CD4-positive, alpha-beta T cell treated with Interferon alpha-2 for 1 hour (primary cell): ENCODE results near the gene NF1.
"Not testable (repeated sequence)": the region's sequence is repeated elsewhere in the genome, so short reads cannot be mapped to it uniquely, and the experiment has no call there.

Source experiments
- DNase-seq, 2 donors: peaks; one replicate each; pipeline ENCODE4 v3.0.0-alpha.2; 2020 to 2022

NF1 gene

GRCh38 chr17:31211352-31212012, 116.7 kb downstream of the NF1 start:
- no peak for DNase-seq

- peak in 1 of 2 donors; percentile 55 for DNase-seq
Observed at GRCh38 chr17:31216031-31216751, 121.4 kb downstream of the NF1 start.

DNA sequence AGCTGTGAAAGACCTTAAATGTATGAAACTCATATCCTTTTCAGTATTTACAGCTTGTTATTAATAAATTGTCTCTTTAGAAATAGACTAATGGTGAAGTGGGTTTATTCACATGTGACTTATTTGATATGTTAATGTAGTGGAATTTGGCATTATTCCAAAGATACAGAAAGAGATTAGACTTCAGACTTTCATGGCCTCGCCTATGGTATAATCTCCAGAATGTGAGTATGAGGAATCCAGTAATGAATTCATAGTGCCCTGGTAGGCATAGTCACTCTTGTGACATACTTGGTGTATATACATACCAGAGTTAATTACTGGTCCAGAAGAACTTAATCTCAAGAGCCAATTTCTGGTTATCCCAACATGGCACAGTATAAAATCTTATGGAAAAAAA, 129.6 kb downstream of the NF1 start:
- no peak for DNase-seq

GRCh38 chr17:31225831-31226230, 131.1 kb downstream of the NF1 start:
- no peak for DNase-seq

DNA sequence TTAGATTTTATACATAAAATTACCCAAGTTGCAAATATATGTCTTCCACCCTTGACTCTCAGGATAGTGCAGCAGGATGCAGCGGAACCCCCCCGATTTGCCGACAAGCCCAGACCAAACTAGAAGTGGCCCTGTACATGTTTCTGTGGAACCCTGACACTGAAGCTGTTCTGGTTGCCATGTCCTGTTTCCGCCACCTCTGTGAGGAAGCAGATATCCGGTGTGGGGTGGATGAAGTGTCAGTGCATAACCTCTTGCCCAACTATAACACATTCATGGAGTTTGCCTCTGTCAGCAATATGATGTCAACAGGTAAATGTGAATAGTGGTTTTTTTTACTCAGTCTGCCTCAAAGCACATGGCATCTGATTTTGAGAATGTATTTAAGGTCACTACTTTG, 131.6 kb downstream of the NF1 start:
- DNase-seq = peak in 1 of 2 donors; percentile 4

DNA sequence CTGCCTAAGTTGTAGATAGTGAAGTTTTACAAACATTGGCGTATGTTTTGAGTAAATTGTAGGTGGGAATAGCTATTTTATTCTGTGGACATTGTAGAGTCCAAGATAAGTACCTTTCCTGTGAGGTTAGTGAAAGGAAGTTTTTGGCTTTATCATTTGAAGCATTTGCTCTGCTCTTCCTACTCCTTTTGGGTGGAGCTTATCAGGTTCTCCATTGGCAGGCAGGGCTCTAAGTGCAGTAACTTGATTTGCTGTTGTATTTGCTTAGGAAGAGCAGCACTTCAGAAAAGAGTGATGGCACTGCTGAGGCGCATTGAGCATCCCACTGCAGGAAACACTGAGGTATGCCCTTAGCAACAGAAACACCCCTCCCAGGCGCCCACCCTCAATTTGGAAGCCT, 132.2 kb downstream of the NF1 start:
- DNase-seq = no peak

- DNase-seq = no peak
Observed at GRCh38 chr17:31231852-31232251, 137.1 kb downstream of the NF1 start.

- DNase-seq = no peak
Observed at GRCh38 chr17:31235110-31235509, 140.3 kb downstream of the NF1 start.

DNA sequence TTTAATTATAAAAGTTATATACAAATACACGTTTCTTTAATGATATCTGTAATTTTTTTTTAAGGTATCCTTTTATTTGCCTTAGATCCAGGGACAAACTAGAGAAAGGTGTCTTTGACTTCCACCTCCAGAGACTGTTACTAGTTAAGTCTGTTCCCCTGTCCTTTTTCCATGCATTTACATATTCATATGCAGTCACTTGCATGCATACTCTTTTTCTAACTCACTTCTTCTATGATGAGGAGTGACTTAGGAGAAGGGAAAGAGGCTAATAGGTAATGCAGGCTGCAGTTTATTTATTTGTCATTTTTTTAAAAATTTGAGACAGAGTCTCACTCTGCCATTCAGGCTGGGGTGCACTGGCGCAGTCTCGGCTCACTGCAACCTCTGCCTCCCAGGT, 141.4 kb downstream of the NF1 start:
- DNase-seq = no peak

GRCh38 chr17:31236712-31237111, 141.9 kb downstream of the NF1 start:
- DNase-seq = no peak

GRCh38 chr17:31241116-31241515, 146.3 kb downstream of the NF1 start:
- DNase-seq = no peak

DNA sequence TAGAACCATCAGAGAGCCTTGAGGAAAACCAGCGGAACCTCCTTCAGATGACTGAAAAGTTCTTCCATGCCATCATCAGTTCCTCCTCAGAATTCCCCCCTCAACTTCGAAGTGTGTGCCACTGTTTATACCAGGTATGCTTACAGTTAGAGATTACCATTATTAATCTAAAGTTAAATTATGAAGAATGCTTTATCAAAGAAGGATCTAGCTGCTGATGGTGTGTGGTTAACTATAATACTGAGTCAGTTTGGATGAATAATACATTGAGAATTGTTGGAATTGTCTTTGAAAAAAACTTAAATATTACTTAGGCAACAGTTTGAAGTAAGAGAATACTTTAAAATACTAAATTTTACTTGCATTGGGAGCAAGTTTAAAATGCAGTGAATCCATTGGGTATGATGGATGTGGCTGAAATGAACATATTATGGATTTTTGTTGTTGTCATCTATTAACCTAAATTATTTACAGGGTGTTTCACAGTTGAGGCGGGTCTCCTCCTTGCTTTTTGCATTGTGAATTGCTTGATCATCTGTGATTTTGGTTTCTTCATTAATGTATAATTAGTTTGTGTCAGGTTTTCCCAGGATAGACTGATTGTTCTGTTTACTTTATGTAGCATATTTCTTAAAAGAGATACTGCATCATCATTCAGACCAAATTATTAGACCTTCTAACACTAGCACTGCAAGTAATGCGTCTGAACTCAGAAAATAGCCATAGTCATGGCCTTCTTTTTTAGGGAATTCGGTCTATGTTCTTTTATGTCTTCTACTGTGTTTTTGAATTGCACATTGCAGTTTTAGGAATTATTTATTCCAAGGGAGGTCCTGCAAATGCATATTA, 154.4 kb downstream of the NF1 start:
- no peak for DNase-seq

DNA sequence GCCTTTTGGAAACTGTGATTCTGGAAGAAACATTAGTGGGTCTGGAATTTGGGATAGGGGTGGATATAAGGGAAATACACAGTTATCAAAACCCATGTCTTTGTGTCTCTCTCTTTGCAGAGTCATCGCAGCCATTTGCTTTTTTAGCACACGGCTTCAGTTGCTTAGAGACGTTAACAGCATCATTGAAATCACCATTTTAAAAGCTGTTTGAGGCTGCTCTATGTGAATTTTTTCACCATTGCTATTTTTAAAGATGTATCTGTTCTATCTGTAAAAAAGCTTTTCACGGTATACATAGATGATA, 155.0 kb downstream of the NF1 start:
- DNase-seq = no peak

- no peak for DNase-seq
Observed at GRCh38 chr17:31250229-31250628, 155.5 kb downstream of the NF1 start.

DNA sequence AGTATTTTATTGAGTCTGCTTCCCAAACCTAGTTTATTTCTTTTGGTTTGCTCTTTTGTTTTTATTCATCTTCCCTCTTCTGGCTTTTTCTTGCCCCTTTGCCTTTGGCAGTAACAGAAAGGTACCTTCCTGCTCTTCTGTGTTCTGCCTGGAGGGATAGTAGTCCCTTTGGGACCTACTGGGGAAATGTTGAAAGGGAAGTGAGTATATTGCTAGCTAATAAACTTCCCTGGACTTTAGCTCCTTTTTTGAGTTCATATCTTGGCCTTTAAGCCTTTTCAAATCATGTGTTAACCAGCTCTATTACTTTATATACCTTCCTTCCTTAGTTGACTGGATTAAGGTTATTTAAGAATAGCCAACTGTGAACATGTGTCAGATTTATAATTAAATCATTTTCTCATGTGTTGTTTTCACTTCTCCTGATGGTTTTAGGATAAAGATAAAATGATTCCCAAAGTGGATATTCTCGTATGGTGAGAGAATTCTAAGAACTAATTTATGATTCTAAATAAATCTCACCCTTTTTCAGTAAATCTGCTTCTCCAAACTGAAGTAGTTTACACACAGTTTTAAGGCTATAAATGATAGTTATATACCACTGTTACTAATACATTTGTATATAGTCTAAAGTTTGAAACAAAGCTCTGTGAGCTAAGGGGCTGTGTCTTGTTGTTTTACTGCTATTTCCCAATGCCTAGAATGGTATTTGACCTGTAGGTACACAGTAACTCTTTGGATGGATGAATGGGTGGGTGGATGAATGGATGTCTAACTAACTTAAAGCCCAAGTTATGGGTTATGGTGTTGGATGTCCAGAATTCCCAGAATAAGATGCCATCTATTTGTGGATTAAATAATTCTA, 156.6 kb downstream of the NF1 start:
- no peak for DNase-seq

- no peak for DNase-seq
Observed at GRCh38 chr17:31251970-31252328, 157.2 kb downstream of the NF1 start.

- DNase-seq = no peak
Observed at GRCh38 chr17:31252741-31253140, 158.0 kb downstream of the NF1 start.

DNA sequence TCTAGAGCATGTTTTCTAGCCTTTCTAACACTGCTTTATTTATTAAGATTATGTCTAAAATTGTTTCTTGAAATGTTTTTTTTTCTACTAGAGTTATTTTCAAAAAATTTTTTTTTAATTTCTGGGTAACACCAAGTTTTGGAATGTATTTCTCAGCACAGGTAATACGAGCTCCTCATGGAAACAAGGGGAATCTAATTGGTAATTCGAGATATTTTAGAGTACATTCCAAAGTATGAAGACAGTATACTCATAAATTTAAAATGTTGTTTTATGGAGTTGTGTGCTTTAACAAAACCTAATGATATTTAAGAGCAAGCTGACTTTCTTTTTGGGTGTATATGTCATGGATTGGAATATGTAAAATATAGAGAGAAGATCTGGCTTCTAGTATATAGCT, 159.9 kb downstream of the NF1 start:
- DNase-seq = no peak

DNA sequence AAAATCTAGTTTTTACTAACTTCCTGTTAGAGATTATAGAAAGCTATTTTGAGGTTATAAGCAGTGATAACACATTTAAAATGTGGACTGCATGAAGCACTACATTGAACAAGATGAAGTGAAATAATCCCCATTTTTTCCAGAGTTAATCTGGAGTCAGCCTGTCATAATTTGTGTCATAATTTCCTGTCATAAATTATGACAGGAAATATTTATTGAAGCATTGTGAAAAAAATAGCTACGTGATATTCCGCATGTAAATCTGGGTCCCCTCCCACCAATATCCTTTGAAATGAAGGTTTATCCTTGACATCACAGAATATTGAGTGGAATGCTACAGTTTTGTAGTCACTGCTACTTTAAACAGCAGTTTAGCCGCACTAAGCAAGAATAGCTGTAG, 162.2 kb downstream of the NF1 start:
- DNase-seq = no peak

- DNase-seq = no peak
Observed at GRCh38 chr17:31260151-31260550, 165.4 kb downstream of the NF1 start.

DNA sequence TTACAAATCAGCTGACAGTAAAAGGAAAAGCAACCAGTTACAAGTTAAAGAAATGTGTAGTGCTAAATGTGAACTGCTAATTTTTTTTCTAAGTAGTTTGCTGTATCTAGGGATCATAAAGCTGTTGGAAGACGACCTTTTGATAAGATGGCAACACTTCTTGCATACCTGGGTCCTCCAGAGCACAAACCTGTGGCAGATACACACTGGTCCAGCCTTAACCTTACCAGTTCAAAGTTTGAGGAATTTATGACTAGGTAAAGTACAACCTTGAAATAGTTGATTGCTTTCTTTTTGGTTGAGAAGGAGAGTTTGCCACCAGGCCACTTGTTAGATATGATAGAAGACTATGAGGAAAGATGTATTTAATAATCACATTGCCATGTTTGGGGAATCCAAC, 166.8 kb downstream of the NF1 start:
- DNase-seq = no peak

DNA sequence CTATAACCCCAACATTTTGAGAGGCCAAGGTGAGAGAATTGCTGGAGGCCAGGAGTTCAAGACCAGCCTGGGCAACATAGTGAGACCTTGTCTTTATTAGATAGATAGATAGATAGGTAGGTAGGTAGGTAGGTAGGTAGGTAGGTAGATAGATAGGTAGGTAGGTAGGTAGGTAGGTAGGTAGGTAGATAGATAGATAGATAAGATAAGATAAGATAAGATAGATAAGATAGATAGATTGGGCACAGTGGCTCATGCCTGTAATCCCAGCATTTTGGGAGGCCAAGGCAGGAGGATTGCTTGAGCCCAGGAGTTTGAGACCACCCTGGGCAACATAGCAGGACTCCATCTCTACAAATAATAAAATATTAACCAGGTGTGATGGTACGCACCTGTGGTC, 168.1 kb downstream of the NF1 start:
- DNase-seq = not testable (repeated sequence)

- DNase-seq = peak; percentile 15 to 44
Observed at GRCh38 chr17:31266042-31266441, 171.3 kb downstream of the NF1 start.
